ENCODE measurements around the gene GOLM1.
A peak's percentile ranks its signal among the peaks of the same experiment; 100 is the strongest.
"Not testable (repeated sequence)": the region's sequence is repeated elsewhere in the genome, so short reads cannot be mapped to it uniquely, and the experiment has no call there.

Gene GOLM1, protein sequence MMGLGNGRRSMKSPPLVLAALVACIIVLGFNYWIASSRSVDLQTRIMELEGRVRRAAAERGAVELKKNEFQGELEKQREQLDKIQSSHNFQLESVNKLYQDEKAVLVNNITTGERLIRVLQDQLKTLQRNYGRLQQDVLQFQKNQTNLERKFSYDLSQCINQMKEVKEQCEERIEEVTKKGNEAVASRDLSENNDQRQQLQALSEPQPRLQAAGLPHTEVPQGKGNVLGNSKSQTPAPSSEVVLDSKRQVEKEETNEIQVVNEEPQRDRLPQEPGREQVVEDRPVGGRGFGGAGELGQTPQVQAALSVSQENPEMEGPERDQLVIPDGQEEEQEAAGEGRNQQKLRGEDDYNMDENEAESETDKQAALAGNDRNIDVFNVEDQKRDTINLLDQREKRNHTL

GRCh38 chr9:86098824-86099700 lies at the start of gene GOLM1:
TSS of gene GOLM1 (minus strand) at chr9:86099558. CDS start at chr9:86079320, 20,238 bp downstream.
- peak; percentile 66 for DNase-seq (ENCODE audit: low spot score)

- DNase-seq (ENCODE audit: low spot score) = peak; percentile 12
Measured at GRCh38 chr9:86146671-86147070, 47.3 kb upstream of the GOLM1 start.

- DNase-seq (ENCODE audit: low spot score) = not testable (repeated sequence)
Measured at GRCh38 chr9:86145960-86146359, 46.6 kb upstream of the GOLM1 start.

DNA sequence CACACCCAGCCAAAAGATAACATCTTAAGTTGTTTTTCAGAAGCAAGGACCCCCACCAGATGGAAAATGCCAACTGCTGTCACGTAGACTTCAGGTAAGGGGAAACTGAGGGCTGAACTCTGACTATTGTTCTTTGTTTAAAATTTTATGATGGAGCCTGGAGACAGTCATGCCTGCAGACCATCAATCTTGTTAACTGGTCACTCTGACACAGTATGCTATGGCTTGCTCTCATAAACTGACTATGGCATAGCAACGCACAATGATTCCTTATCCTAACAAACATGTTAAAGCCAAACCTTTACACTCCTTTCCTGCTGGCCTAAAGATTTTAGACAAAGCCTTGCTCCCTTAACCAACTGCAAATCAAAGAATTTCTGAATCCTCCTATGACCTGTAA lies 43.6 kb upstream of the GOLM1 start:
- DNase-seq (ENCODE audit: low spot score) = no peak

GRCh38 chr9:86141843-86142242 lies 42.5 kb upstream of the GOLM1 start:
- no peak for DNase-seq (ENCODE audit: low spot score)

GRCh38 chr9:86135371-86135770 lies 36.0 kb upstream of the GOLM1 start:
- no peak for DNase-seq (ENCODE audit: low spot score)

GRCh38 chr9:86134361-86134760 lies 35.0 kb upstream of the GOLM1 start:
- no peak for DNase-seq (ENCODE audit: low spot score)

DNA sequence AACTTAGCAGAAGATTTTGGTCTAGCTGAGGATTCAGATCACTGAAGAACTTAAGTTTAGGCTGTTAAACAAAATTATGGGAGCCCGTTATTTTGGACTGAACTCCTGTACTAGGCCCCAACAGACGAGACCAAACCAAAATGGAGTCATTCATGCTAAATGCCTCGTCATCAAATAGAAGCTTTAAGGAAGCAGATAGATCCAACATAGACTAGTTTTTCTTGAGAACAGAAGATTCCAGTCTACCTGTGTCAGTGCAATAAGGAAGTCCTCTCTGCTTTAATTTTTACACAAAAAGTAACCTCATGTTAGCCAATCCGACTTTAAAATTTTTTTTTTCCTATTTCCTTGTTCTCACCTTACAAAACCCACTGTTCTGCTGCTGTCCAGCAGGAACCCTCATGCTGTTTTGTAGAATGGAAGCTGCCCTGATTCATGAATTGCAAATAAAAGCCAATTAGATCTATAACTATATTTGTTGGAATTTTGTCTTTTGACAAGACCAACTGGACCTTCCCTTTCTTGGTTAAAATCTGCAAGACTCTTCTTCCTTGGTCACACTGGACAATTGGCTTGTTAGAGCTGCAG lies 29.0 kb upstream of the GOLM1 start:
- DNase-seq (ENCODE audit: low spot score) = no peak

DNA sequence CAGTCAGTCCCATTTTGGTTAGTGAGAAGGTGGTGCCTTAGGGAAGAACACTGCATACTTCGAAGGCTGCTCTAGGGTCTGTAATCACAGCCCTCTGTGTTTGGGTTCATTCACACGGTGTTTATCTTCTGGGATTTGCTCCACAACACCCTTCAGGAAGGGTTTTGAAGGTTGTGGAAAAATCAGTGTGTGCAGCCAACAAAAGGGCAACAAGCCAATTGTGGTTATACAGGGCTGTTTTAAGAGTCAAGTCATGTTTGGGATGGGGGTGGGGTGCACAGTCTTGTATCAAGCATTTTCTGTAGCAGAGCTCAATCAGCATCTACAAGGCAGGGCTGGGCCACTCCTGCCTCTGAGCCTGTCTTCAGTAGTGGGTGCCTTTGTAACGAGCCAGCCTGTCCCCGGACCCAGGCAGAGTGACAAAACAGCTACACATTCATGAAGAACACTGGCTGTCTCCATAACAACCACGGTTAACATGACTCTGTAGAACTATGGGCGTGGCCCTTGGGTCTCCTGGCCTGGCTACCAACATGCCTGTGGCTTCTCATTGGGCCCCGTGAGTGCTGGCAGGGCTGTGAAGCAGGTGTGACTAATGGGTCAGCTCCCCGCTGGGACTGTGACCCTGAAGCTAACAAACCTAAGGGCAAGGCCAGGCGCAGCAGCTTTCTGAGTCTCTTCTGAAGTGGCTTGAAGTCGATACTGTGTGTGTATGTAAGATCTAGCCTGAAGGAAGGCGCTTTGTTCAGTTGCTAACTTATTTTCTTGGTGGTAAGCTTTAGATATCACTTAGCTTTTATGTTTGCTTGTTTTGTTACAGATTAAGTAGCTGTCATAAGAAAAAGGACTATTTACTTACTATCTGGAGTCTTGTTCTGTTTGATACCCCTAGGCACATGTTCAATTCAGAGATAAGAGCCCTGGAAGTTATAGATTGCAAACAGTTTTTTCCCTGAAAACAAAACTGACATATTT lies 27.9 kb upstream of the GOLM1 start:
- peak; percentile 99 for DNase-seq (ENCODE audit: low spot score)

DNA sequence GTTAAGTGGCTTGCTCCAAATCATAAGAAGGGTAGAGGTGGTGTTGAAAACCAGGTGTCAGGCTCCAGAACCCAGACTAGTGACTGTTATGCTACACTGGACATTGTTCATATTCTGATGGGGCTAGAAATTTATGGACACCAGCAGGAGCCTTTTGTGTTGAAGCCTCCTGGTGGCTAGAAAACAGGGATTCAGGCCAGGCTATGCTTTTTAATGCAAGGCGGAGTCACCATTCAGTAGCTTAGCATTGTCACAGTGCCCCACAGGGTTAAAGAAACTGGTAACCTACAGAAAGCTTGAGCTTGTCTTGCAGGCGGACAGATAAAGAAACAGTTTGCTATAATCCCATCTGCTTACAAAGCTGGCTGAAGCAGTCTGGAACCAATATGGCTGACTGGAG lies 23.0 kb upstream of the GOLM1 start:
- no peak for DNase-seq (ENCODE audit: low spot score)

DNA sequence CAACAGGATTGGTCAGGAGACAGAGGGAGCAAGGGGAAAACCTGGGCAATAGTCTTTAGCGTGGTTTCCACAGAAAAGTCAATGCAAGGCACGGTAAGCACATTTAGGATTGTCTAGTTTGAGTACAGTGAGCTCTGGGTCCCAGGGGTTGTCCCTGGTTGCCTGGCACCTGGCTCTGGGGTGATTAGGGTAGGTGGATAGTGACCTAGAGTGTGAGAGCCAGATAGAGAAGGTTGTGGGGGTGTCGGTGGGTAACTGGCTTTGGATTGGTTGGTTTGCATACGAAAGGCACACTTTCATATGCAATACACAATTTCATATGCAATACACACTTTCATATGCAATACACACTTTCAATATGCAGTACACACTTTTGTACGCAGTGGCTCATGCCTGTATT lies 20.1 kb upstream of the GOLM1 start:
- DNase-seq (ENCODE audit: low spot score) = no peak

- DNase-seq (ENCODE audit: low spot score) = no peak
Measured at GRCh38 chr9:86116425-86116824, 17.1 kb upstream of the GOLM1 start.

GRCh38 chr9:86115886-86116285 lies 16.5 kb upstream of the GOLM1 start:
- DNase-seq (ENCODE audit: low spot score) = no peak

DNA sequence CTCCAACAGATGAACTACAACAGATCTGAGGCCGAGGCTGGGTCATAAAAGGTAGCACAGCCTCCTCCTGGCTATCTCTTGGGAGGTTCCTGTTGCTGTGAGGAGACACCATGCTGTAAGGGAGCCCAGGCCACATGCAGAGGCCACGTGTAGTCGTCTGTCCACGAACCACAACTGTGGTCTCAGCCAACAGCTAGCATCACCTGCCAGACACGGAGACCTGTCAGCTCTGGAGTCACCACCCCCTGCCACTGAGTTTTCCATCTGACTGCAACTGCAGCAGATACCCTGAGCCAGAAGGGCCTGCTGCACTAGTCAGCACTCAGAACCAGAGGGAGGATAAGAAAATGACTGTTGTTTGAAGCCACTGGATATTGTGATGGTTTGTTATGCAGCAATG lies 12.7 kb upstream of the GOLM1 start:
- no peak for DNase-seq (ENCODE audit: low spot score)

DNA sequence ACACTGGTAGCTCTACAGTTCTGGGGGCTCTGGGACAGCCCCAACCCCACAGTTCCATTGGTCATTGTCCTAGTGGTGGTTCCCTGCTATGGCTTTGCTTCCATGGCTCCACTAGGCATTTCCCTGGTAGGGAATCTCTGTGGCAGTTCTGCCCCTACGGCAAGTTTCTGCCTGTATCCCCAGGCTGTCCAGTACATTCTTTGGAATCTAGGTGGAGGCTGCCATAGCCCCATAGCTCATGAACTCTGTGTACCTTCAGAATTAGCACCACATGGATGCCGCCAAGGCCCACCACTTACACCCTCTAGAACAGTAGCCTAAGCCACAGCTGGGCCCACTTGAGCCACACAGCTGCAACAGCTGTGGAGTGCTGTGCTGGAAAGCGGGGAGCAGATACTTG lies 3.3 kb upstream of the GOLM1 start:
- DNase-seq (ENCODE audit: low spot score) = no peak

DNA sequence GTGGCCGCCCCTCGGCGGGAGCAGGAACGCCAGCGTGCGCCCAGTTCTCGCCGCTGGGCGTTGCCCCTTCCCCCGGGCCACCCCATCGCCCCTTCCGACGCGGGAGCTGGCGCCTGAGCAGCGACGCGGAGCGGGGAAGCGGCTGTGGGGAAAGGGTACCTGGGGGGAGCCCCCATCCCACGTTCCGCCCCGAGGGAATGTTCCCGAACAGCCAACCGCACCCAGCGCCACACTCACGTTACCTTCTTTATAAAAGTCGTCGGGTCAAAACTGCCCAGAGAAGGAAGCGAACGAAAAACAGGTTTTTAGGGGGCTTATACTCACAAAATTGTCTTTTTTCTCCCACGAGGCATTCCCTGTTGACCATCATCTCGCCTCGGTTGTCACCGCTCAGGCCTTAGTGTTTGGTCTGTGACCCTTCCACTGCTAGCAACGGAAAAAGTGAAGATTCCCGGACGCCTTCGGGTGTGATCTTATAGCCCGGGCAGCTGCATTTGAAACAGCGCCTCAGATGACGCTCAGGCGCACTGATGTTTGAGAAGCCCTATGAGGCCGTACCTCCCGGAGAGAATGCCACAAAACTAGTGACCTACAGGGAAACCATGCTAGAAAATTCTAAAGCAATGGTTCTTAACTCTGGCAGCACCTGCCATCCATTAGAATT lies 475 bp upstream of the GOLM1 start:
- peak; percentile 74 for DNase-seq (ENCODE audit: low spot score)

DNA sequence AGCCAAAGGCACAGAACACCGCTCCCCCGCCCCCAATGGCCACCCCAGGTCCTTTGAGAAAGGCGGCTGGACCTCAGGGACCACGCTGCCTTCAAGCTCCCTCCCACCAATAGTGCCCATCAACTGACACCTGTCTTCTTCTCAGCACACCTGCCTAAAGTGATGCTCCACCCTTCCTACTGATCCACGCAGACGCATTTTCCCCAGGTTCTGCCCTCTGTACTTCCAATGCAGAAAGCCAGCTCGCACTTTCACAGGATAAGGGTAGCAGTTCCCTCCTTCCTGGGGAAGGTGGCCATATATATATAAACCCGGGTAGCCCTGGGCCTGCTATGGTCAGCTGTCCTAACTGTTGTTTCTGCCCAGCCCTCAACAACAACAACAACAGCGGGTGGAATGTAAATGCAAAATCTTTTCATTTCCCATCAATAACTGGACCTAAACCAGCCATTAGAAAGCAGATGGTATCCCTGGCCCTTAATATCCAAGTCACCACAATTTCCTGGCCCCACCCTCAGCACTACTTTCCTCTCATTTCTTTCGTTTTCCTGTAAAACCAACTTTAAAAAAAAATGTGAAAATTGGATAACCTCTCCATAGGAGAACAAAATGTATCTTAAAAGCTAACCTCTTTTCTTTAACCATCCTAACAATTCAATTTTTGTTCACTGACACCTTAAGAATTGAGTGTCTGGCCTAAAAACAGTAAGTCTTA lies 1.7 kb downstream of the GOLM1 start:
- DNase-seq (ENCODE audit: low spot score) = no peak

DNA sequence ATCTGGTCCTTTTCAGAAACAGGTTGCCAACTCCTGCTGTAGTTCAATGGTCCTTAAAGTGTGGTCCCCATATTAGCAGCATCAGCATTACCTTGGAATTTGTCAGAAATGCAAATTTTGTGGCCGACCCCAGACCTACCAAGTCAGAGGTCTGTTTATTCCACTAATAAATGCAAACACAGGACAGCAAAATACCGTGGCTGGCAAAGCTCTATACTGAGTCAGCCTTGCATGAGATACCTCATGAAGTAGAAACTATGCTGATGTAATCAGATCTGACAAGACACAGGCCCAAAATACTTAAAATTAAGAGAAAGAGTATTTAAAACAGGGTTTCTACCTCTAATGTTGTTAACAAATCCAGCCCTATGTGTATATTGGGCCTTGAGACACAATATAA lies 3.0 kb downstream of the GOLM1 start:
- DNase-seq (ENCODE audit: low spot score) = no peak

GRCh38 chr9:86093788-86094555 lies 5.4 kb downstream of the GOLM1 start:
- peak; percentile 39 for DNase-seq (ENCODE audit: low spot score)

DNA sequence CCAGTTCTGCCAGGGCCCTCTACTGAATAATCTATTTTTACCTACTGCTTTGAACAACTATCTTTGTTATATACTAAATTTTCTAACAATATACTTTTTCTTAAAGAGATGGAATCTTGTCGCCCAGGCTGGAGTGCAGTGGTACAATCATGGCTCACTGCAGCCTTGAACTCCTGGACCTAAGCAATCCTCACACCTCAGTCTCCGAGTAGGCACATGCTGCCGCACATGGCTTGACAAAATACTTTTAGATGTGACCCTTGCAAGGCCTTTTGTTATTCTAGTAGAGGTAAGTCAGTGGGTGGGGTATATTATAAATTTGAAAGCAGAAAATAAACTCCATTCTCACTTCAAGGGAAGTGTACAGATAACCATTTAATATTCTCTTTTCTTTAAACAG lies 7.9 kb downstream of the GOLM1 start:
- no peak for DNase-seq (ENCODE audit: low spot score)

All from SW480 (cell line).